HG03175 (cell line): Measurements from ENCODE around the gene CACNG3.
"Not testable (repeated sequence)": the region's sequence is repeated elsewhere in the genome, so short reads cannot be mapped to it uniquely, and the experiment has no call there.

Experiments used
- ATAC-seq: cut with Tn5 transposase; IDR thresholded peaks from one replicate; pipeline ENCODE4 v1.9.1; 2021; ENCODE audit warnings: mild to moderate bottlenecking, moderate library complexity; ENCODE audit not compliant: unreplicated experiment

CACNG3 gene

DNA sequence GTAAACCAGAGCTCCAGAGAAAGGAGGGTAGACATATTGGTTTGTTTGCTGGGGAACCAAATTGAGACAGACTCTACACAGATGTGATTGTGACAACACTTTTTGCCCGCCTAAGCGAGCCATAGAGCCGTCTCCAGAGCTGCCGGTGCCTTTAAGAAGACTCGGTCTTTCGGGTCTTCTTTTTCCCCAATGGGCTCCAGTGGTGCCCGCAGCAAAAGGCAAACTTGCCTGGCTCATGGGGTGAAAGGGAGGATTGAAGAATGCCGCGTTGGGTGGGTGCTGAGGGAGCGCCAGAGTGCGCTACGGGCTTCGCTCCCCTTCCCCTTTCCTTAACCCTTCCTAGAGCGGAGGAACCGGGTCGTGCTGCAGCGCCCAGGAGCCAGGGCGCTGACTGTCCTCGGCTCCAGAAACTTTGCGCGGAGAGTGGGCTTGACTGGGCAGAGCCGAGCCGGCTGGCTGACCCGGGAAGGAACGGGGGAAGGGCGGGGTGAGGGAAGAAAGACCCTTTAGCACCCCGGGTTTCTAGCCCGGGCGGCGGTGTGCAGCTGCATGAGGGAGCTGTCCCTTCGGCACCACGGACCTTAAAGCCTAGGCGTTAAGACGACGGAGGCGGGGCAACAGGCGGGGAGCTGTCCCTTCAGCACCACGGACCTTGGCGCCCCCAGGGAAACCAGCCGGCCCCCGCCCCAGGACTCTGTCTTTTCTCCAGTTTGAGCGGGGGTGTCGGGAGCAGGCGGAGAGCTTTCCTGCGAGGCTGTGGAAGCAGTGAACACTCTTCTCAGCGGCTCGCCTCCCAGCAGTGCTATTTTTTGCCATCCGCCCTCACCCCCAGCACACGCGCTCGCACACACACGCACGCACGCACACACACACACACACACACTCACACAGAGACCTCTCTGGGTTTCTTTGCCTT, at the start of gene CACNG3:
Gene CACNG3, plus strand, starts transcription at position 880 of the 916 bp plus-strand sequence. CDS start 420 bp downstream, outside the sequence.
- ATAC-seq, result no peak

DNA sequence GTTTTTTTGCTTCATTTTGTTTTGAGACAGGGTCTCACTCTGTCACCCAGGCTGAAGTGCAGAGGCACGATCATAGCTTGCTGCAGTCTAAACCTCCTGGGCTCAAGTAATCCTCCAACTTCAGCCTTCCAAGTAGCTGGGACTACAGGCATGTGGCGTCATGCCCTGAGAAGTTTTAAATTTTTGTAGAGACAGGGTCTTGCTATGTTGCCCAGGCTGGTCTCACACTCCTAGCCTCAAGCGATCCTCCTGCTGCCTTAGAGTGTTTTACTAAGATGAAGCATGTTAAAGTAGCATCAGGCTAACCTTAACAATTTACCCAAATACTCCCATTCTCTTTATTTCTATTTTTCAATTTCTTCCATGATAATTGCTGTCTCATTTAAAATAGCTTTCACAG, 49.2 kb upstream of the CACNG3 start:
- no peak for ATAC-seq

DNA sequence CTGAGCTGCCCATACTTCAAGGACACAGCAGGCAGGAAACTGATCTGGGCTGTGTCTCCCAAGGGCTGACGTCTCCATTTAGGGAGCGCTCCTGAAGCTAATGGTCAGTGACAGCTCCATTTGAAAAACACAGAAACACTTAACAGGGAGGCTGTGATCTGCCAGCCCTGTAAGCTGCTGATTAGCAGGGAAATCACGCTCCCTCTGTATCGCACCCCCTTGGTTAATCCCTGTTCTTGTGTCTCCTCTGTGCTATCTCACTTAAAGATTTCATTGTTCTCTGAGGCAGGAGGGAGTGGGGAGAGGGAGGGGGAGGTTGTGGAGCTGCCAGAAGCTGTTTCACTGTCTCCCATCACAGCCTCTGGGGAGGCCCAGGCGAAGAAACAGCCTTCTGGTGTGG, 47.4 kb upstream of the CACNG3 start:
- no peak for ATAC-seq

DNA sequence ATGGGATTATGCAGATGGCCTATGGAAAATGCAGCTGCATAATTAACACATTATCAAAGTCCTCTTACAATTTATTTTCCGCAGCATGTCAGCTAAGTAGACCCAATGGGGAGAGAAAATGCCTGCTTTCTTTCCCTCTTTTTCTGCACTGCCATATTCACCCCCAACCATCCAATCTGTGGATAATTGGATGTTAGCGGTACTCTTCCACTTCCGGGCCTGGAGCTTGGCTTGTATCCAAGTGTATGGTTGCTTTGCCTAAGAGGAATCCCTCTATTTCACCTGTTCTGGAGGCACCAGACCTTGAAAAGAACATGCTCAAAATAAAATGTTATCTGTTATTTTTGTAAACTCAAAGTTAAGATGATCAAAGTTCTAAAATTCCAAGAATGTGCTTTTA, 41.1 kb upstream of the CACNG3 start:
- ATAC-seq, result no peak

DNA sequence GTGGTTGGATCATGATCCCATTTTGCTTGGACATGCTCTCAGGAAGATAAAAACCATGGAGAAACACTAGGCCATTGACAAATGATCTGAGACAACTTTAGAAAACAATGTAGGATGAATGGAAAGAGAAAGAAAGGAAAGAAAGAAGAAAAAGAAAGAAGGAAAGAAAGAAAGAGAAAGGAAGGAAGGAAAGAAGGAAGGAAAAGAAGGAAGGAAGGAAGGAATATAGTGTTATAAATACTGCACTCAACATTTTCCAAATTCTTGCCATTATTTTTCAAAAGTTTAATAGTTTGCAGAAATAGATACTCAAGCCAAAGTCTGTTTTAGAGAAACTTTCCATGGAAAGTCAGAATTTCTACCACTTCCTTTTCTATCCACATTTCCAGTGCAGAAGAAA, 39.2 kb upstream of the CACNG3 start:
- ATAC-seq, result no peak

DNA sequence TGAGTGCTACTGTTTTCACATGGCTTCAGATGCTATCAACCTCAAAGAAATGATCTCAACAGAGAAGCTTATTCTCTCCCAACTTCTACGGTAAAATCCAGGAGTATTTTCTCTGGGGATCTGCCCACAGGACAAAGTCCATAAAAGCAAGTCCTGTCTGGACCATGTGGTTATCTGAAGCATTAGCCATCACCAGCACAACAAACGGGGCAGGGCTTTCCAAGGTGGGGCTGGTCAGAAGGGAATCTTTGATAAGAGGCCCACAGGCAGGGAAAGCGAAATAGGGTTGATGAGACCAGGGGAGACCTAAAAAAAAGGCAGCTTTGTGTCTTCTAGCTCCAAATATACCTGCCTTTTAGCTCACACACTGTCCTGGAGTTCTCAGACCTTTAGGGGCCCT, 38.7 kb upstream of the CACNG3 start:
- ATAC-seq, result no peak

DNA sequence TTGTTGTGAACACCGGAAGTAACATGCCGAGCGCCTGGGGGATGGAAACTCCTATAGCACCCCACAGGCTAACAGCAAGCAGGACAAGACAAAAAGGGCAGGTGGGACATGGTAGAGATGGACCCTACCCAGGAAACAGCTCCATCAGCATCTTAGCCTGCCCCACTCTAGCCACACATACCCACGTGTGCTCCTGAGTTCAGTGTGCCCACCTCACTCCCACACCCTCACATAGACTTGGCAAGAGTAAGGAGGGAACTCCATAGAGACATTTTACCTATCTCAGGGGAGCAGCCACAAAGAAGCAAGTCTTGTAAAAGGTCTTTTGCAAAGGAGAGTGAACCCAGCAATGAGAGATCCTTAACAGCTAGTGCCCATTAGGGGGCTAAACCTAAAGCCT, 37.8 kb upstream of the CACNG3 start:
- ATAC-seq, result no peak

DNA sequence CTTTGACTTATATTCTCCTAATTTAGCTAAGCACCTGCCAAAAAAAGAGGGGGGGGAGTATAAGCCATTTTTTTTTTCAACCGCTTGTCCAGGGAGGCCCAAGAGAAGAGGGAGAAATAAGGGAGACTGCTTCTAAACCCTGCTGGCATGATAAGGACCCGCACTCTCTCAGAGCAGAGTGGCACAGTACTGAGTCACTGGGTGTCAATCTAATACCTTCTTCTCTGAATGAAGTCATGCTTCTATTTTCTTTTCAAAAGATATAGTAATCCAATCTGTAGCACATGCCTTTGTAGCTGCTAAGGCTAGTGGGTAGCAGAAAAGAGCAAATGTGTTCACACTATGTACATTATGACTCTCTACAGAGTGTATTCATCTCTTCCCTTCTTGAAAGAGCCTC, 34.9 kb upstream of the CACNG3 start:
- ATAC-seq, result no peak

DNA sequence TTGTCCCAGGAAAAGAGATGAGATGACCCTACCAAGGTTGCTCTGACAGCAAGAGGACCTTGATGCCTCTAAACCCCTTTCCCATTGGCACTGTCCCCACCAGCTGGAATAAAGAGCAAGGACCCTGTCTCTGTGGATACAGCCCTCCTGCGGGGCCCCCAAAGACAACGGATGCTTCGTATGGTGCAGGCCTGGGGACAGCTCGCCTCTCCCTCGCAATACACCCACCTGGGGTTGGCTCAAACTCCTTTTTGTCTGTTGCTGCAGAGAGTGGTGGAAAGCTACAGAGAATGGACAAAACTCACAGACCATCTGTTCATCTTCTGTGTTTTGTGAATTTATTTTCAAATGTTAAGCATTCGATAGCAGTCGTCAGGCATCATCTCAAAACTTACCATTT, 27.6 kb upstream of the CACNG3 start:
- ATAC-seq, result no peak

DNA sequence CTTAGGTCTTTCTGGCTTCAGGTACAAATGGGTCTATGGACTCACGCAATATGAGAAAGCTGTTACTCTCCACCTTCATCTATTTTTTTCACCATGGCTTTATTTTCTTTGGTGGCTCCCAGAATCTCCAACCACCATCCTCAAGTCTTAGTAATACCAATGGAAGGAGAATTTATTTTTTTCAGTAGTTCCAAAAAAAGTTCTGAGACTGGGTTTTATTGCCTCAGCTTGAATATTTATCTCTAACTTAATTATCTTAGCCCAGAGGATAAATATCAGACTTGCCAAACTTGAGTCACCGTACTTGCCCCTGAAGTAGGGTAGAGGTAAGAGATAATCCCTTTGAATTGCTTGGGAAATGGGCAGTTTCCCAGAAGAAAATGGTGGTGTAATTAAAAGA, 23.2 kb upstream of the CACNG3 start:
- no peak for ATAC-seq

DNA sequence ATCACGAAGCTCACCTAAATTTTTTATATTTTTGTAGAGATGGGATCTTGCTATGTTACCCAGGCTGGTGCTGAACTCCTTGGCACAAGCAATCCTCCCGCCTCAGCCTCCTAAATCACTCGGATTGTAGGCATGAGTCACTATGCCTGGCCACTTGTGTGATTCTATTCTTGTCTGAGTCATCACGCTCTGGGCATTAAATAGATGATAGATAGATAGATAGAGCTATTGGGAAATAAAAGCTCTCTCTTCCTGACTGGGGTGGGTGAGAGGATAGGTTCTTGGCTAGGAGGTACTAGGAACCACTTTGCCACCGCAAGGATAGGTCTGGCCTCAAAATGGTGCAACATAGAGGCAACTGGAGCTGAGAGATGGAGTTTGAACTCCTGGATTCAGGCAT, 21.4 kb upstream of the CACNG3 start:
- ATAC-seq, result no peak

DNA sequence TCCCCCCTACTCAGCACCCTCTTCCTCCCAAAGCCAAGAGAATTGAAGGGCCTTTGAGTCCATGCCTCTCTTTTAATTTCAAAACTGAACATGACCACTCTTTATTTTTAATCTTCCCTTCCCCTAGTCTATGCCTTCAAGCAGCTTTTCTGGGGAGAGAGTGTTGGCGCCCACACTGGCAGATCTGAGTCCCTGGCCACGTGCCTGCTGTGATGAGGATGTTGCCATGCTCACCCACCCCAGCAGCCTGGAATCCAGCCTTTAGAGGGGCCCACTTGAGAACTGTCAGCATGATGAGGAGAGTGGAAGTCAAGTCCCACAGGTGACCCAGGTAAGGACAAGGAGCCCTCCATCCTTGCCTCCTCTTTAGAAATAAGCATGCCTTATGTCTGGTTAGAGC, 20.3 kb upstream of the CACNG3 start:
- ATAC-seq, result no peak

DNA sequence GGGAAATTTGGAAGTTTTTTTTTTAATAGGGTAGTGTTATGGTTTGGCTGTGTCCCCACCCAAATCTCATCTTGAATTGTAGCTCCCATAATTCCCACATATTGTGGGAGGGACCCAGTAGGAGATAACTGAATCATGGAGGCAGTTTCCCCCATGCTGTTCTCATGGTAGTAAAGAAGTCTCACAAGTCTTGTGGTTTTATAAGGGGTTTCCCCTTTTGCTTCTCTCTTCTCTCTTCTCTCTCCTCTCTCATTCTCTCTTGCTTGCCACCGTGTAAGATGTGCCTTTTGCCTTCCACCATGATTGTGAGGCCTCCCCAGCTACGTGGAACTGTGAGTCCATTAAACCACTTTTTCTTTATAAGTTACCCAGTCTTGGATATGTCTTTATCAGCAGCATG, 17.3 kb upstream of the CACNG3 start:
- not testable (repeated sequence) for ATAC-seq

DNA sequence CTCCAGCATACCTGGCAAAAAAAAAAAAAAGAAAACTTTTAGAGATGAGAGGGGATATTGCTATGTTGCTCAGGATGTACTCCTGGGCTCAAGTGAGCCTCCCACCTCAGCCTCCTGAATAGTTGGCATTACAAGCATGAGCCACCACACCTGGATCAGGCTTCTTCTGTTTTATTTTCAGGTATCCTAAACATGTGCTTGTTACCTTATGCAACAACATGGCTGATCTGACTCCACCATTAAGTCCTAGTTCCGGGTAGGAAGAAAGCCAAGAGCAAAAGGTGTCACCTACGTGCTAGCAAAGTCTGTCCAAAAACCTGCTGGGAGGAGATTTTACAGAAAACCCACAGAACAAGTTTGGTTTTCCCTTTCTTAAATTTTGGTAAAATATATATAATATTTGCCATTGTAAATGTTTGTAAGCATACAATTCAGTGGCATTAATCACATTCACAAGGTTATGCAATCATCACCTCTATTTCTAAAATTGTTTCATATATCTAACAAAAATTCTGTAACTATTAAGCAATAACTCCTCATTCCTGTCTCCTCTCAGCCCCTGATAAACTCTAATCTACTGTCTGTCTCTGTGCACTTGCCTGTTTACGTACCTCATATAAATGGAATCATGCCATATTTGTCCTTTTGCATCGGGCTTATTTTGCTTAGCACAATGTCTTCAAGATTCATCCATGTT, 9.1 kb upstream of the CACNG3 start:
- ATAC-seq, result no peak

DNA sequence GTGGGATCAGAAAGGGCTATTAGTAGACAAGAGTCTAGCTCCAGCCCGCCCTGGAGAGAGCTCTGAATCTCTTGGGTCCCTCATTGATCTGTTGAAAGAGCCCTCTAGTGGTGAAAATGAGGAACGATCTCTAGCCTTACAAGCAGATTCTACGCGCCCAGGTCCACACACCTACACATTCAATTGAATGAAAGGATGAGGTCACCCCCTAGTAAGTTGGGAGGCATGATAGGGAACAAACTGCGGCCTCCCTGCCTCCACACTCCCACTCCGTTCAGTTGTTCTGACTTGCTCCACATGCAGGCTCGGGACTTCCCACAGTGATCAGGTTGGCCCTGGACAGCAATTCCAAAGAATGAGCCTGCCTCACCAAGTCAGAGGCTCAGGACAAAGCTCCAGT, 2.9 kb upstream of the CACNG3 start:
- no peak for ATAC-seq

DNA sequence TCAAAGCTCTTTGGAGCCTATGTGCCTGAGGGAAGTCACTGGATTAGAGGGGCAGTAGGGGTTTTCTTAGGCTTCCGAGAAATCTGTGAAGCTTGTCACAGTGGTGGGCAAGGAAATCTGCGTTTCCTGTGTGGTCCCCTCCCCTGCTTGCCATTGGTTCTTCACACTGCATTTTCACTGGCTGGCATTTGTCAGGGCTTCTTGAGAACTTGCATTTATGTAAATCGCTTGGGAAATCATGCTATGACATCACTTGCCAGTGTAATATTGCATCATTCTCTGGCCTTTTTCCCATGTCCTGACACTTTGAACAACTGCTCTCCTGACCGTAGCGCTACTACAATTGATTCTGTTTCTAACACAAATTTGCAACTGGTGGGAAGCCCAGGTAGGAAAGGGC, 1.8 kb downstream of the CACNG3 start:
- no peak for ATAC-seq

DNA sequence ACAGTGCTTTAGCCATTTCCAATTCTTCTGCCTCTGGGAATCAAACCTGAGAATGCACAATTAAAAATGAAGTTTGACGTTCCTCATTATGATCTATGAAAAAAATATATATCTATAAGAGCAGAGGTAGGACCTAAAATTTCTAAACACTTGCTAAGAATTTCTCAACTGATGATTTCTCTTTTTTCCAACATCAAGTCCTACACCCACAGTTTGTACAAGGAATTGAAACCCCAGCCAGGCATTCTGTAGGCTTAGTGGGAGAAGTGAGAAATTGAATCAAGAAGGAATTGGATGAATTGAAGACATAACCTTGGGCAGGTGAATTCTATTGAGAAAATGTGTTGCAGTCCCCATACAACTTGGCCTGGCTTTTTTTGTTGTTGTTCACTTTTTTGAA, 2.7 kb downstream of the CACNG3 start:
- ATAC-seq, result no peak

DNA sequence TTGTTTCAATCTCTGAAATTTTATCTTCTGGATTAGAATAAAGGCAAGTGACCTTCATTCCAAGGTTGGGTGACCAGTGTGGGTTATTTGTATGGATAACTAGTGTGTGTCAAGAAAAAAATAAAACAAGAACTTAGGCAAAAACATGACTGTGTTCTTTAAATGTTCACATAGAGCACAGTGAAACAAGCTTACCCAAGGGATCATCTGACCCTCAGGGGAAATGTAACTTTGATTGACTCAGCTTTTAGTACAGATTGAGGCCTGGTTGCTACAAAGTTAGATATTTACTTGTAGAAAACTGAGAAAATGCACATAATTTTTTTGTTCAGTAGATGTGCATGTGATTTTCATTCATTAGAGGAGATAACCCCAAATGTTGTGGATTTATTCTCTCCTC, 6.7 kb downstream of the CACNG3 start:
- ATAC-seq, result no peak

DNA sequence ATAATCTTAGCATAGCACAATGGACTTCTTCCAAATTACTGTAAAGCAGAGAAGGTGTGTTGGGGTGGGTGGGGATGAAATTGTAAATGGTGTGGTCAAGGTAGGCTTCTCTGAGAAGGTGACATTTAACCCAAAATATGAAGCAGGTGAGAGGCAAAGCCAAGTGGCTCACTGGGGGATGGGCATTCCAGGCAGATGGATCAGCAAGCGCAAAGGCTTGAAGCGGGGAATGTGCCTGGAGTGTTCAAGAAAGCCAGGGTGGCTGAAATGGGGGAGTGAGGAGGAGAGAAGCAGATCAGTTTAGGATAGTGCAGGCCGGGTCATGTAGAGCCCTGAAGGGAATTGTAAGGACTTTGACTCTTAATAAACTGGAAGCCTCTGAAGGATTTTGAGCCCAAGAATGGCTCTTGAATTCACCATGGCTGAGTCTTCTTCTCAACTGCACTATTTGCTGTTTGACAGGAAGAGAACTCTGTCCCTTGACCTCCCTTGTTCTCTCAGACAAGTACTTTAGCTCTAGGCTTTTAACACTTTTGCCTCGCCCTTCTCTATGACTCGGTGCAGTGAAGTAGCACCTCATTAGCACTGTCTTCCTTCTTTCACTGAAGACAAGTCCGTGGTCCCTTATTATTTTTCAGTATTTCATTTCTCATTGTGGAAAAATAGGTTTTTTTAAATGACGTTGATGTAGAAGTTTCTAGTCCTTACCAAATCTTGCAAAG, 14.7 kb downstream of the CACNG3 start:
- ATAC-seq, result no peak

DNA sequence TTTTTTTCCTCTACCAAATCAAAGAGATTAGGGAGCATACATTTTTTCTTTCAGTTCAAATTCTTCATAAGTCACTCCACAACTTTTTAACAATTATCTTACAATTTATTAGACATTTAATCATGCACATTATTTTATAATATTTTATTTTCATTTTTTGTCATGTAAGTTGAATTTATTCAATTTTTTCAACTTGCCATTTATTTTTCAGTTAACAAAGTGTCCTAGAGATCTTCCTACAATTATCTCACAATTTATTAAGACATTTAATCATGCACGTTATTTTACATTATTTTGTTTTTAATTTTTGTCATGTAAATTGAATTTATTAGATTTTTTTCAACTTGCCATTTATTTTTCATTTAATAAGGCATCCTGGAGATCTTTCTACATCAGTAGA, 16.2 kb downstream of the CACNG3 start:
- no peak for ATAC-seq

DNA sequence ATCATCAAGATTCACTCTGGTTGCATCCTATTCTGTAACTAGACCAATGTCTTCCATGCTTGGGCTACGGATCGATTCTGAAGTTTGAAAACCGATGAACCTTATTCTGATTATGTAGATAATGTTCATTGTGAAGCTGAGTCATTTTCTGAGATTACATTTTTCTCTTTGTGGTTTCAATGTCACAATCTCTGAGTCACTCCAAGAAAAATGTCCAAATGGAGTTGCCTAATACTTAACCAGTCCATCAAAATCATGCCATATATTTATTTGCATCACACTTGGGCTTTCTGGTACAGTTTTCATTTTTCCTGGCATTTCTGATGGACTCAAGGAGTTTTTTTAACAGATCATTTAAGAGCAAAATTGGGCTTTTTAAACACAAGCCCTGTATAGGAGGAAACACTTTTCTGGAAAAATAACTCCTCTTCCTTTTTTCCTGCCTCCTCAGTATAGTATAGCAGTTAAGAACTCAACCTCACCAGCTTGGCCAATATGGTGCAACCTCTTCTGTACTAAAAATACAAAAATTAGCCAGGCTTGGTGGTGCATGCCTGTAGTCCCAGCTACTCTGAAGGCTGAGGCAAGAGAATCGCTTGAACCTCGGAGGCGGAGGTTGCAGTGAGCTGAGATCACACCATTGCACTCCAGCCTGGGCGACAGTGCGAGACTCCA, 17.5 kb downstream of the CACNG3 start:
- no peak for ATAC-seq
